UCSD-AML1 (cell line): Measurements from ENCODE around the gene DENND1A.

Source experiments
- DNase-seq: peaks from one replicate; lab custom pipeline; 2025; ENCODE audit not compliant: unreplicated experiment; lab: John Stamatoyannopoulos, UW

The DENND1A gene

DNA sequence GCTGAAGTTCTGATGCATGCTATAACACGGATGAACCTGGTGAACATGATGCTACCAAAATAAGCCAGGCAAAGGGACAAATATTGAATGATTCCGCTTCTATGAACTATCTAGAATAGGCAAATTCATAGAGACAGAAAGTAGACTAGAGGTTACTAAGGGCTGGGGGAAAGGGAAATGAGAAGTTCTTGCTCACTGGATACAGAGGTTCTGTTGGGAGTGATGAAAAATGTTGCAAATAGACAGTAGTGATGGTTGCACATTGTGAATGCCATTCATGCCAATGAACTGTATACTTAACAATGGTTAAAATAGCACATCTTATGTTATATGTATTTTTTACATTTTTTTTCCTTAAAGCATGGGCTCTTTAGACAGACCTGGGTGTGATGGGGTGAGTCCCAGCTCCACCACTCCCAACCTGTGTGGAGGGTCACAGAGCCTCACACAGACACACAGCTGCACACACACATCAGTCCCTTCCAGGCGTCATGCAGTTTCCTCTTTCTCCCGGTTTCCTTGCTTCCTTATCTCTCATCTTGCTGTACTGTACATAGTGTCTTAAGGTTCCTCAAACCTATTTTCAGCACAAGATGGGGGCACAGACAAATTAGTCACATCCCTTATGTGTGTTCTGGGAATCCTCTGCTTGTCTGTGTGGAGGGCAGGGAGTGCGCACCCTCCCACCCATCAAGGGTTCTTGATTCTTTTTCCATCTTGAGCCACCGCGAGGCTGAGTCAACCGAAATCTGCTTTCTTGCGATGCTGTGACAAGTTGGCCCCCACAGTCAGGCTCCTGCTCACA lies 381.0 kb downstream of the DENND1A start:
- DNase-seq = peak; percentile 71

GRCh38 chr9:123544007-123544827 lies 385.7 kb downstream of the DENND1A start:
- DNase-seq = no peak

DNA sequence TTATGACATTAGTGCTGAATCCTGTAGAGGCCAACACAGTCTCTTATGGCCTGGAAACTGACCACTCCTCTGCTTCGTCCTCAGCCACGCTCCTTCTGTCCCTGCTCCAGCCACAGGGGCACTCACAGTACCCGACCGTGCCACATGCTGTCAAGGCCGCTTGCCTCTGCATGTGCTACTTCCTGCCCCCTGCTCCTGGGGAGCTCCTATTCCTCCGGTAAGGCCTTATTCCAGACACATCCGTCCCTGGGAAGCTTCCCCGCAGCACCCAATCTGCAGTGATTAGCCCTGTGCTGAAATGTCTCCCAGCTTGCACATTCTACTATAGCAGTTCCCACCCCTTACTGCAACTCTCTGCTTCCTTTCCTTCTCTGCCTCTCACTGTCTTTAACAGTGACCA lies 386.4 kb downstream of the DENND1A start:
- DNase-seq = no peak

GRCh38 chr9:123542435-123543225 lies 387.3 kb downstream of the DENND1A start:
- no peak for DNase-seq

DNA sequence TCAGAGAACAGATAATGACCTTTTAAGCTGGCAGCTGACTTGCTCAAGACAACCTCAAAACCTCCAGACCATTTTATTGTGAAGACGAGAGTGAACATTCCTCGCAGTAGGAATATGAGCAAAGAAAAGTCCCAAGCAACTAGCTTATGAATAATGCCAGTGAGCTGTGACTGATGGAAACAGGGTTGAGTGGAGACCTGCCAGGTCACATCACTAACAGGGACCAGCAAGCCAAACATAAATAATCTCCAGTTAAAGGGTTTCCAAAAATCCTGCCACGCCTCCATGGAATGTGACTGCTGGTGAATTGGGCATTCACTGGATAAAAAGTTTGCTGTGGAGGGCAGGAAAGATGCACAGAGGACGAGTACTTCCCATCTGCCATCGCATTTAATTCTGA lies 388.5 kb downstream of the DENND1A start:
- no peak for DNase-seq

DNA sequence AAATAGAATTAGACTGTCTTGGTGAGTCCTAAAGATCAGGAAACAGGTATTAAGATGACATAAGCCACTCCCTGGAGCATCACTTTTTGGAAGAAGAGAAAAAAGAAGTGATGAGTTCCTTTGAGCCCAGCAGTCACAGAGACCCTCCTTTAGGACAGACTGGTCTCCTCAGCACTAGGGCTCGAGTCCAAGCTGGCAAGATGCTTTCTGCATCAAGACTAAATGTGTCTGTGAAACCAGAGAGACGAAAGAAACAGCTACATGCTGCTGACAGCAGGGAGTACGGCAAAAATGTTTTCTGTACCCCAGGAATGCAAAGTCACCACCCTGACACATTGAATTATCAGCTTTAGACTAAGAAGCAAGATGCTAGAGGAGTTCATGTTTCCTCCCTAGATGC lies 389.5 kb downstream of the DENND1A start:
- no peak for DNase-seq

- no peak for DNase-seq
Measured at GRCh38 chr9:123537809-123538208, 392.1 kb downstream of the DENND1A start.

GRCh38 chr9:123536455-123536868 lies 393.5 kb downstream of the DENND1A start:
- DNase-seq = no peak

DNA sequence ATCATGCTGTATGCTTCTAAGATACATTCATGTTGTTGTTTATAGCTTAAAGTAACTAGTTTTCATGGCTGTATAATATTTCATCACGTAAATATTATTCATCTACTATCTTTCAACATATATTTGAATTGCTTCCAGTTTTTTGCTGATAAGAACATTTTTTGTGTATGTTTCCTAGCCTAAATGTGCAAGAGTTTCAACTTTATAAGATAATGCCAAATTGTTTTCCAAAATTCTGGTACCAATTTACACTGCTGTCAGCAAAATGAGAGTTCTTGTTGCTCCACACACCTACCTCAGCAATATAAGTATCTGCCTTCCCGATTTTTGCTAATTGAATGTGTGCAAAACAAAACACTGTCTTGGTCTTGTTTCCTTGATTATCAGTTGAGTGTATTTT lies 395.6 kb downstream of the DENND1A start:
- no peak for DNase-seq

- no peak for DNase-seq
Measured at GRCh38 chr9:123530244-123530643, 399.7 kb downstream of the DENND1A start.

DNA sequence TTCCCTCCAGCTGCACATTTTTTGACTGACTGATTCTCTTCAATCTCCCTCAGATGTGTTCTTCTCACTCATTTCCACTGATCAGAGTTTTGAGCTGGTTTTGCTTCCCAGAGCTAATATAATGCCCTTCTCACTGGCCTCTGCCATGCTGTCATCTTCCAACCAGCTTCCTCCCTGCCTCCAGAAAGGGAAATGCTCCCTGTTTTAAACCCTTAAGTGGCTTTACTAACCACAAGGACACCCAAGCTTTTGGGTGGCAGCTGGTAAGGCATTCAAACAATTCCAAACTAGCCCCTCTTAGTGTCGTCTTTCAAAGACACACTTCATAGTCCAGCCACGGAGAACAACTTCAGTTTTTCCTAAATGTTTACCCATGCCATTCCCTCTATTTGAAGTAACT lies 401.4 kb downstream of the DENND1A start:
- no peak for DNase-seq

- DNase-seq = no peak
Measured at GRCh38 chr9:123527981-123528380, 401.9 kb downstream of the DENND1A start.

- DNase-seq = no peak
Measured at GRCh38 chr9:123525957-123526356, 404.0 kb downstream of the DENND1A start.

DNA sequence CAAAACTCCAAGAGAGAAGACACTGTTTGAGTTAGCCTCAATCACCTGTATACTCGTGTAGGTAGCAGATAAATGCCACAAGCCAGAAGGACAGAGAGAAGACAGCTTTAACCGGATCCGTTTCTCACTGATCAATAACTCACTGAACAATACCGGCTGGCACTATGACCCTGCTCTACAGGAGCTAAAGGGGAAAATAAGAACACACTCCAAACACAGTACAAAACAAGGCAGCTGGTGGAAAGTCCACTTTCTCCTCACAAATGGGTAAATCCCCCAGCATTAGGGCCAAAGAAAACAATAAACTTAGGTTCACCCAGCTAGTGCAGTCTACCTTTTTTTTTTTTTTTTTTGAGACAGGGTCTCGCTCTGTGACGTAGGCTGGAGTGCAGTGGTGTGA lies 404.5 kb downstream of the DENND1A start:
- no peak for DNase-seq

- no peak for DNase-seq
Measured at GRCh38 chr9:123524866-123525265, 405.1 kb downstream of the DENND1A start.

GRCh38 chr9:123523845-123524244 lies 406.1 kb downstream of the DENND1A start:
- DNase-seq = no peak

DNA sequence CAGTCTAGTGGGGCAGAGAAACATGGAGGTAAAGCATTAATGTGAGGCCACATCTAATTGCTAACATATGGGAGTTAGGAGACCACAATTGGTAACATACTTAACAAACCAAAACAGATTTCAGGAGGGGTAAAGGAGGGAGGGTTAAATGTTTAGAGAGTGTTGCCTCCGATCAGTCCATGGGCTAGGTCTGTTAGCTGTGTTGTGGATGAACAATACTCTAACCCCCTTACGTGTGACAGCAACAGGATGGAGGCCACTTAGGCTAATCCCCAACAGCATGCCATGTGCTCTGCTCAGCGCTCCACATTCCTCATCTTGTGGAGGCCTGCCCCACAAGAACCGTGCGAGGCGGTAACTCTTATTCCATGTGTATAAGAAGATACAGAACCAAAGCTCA lies 406.9 kb downstream of the DENND1A start:
- no peak for DNase-seq

GRCh38 chr9:123522251-123522650 lies 407.7 kb downstream of the DENND1A start:
- no peak for DNase-seq

GRCh38 chr9:123518338-123518737 lies 411.6 kb downstream of the DENND1A start:
- DNase-seq = no peak

- DNase-seq = no peak
Measured at GRCh38 chr9:123517512-123517911, 412.4 kb downstream of the DENND1A start.

DNA sequence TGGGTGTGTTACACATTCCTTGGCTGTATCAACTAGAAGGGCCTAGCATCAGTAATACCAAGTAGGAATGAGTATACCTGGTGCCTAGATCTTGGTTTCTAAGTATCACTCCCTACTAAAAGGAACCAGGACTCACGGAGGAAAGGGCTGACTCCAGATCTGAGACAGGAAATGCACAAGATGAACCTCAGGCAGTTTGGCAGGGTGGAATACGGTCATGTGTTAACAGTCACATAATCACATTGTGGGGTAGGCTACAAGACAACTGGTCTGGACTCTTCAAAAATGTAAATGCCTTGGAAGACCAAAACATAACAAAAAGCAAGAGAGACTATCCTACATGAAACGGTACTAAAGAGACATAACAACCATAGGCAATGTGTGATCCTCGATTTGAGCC lies 415.2 kb downstream of the DENND1A start:
- no peak for DNase-seq
